Activated CD8-positive, alpha-beta memory T cell treated with anti-CD3 and anti-CD28 coated beads, Interleukin-2, amount 10 ng/mL, durations not matched to agents 7 days and 5 days (primary cell): ENCODE results near the gene XAB2. TPM values are rescaled to one million over a fixed set of nuclear protein-coding genes. Genes with fewer than 3 reads are reported as not detected.
"Not testable (repeated sequence)": the region's sequence is repeated elsewhere in the genome, so short reads cannot be mapped to it uniquely, and the experiment has no call there.

ENCODE experiments used
- ATAC-seq: fragments of 150-1000 bp; cut with Tn5 transposase; one replicate; pipeline ENCODE4 v1.10.0; 2021; ENCODE audit warnings: moderate library complexity
- CTCF ChIA-PET: fragments of 350-600 bp; sonication (Branson Sonifier 250); formaldehyde crosslinking; loops from one replicate; lab custom pipeline; 2021; ENCODE audit warnings: antibody characterized with exemption; lab: Charles Lee
- DNase-seq: peaks from one replicate; pipeline ENCODE4 v3.0.0-alpha.2; 2020
- H3K27ac Mint-ChIP-seq: one replicate; pipeline ENCODE4 v1.8.0; 2021; ENCODE audit warnings: mild to moderate bottlenecking, mixed read lengths
- H3K27me3 Mint-ChIP-seq: one replicate; pipeline ENCODE4 v1.8.0; 2021; ENCODE audit warnings: mixed read lengths
- H3K36me3 Mint-ChIP-seq: one replicate; pipeline ENCODE4 v1.8.0; 2021; ENCODE audit warnings: mild to moderate bottlenecking, mixed read lengths
- H3K4me1 Mint-ChIP-seq: one replicate; pipeline ENCODE4 v1.8.0; 2021; ENCODE audit warnings: mixed read lengths
- H3K4me3 Mint-ChIP-seq: one replicate; pipeline ENCODE4 v1.8.0; 2021; ENCODE audit warnings: mild to moderate bottlenecking, moderate library complexity, mixed read lengths
- H3K9me3 Mint-ChIP-seq: one replicate; pipeline ENCODE4 v1.8.0; 2022; ENCODE audit warnings: low read depth, mixed read lengths
- microRNA-seq: library from miRNA; unstranded; fragments of <30 nt; microRNA quantifications from one replicate; pipeline ENCODE4 v1.2.0, GENCODE V29; 2022
- total RNA-seq, 2 experiments: library from RNA; stranded (reverse); gene quantifications; one replicate each; pipeline ENCODE4 v1.2.3, GENCODE V29; 2021

The XAB2 gene
- total RNA-seq, 2 experiments from 2014 or later: 43.7 to 51.5 TPM

- ATAC-seq (peak; percentile 90), DNase-seq (peak; percentile 44)
- peaks cover 3% of the 10 kb centered on the region for H3K4me1 Mint-ChIP-seq
- no peak within 1 kb of the TSS for H3K27ac Mint-ChIP-seq
- H3K9me3 Mint-ChIP-seq: no peaks in the 10 kb centered on the region
- H3K4me3 Mint-ChIP-seq: peak within 1 kb of the TSS; percentile 40
- H3K36me3 Mint-ChIP-seq: no peaks in the 10 kb centered on the region
- H3K27me3 Mint-ChIP-seq: peaks cover 42% of the 10 kb centered on the region
- CTCF ChIA-PET: interaction anchor here (1.0 to 1.2 kb wide), 2 partner anchors 85 to 219 kb away, joined by 3 read pairs; partner anchors contain the start of gene TRAPPC5
These were observed 33.7 kb downstream of the XAB2 start, which contains the start of gene CAMSAP3 for GRCh38 chr19:7595466-7596133. TSS of gene CAMSAP3 (plus strand) at chr19:7595863. CDS start at chr19:7596003, 140 bp downstream.

DNA sequence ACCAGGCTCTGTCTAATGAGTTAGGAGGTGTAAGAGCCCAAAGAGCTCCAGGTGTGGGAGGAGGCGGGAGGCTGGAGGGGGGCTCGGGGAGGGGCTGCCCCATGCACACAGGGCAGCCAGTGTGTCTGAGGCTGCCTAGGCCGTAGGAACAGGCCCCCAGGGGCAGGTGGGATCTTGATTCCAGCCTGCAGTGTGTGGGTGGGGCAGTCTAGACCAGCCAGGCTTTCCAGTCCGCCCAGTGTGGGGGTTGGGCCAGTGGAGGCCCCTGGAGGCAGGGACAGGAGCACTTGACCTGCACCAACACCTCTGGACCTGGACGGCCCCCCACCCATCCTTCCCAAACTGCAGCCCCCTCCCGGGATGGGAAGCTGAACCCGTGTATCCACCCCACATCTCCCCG is 39.1 kb downstream of the XAB2 start:
- no peak overlapping the region for H3K4me3 Mint-ChIP-seq
- H3K27ac Mint-ChIP-seq: no peak overlapping the region
- no peak for DNase-seq
- no peaks in the 10 kb centered on the region for H3K9me3 Mint-ChIP-seq
- H3K4me1 Mint-ChIP-seq: peaks cover 2% of the 10 kb centered on the region
- CTCF ChIA-PET: no interaction called here
- no peak for ATAC-seq
- peaks cover 19% of the 10 kb centered on the region for H3K27me3 Mint-ChIP-seq
- no peaks in the 10 kb centered on the region for H3K36me3 Mint-ChIP-seq

DNA sequence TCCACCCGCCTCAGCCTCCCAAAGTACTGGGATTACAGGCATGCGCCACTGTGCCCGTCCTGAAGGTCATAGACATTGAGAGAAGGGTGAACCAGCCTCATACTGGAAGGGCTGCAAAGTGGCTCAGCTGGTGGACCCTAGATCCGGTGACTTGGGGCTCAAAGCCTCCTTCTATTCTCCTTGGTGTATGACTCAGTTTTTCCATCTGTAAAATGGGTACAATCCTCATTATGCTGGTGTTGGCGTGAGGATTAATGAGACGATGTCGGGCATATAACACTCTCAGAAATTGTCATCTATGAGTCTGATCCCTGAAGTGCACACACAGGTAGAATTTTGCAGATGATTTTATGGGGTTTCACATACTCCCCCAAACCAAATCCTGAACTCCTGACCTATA is 39.5 kb downstream of the XAB2 start:
- Mint-ChIP-seq H3K27me3 (peaks cover 15% of the 10 kb centered on the region), H3K36me3 (no peaks in the 10 kb centered on the region), H3K4me3 (no peak overlapping the region), H3K4me1 (no peaks in the 10 kb centered on the region), H3K9me3 (no peaks in the 10 kb centered on the region), H3K27ac (no peak overlapping the region)
- CTCF ChIA-PET: no interaction called here
- ATAC-seq: no peak
- DNase-seq: no peak

GRCh38 chr19:7582446-7582845 is 46.9 kb downstream of the XAB2 start:
- Mint-ChIP-seq H3K9me3 (no peaks in the 10 kb centered on the region), H3K4me3 (no peak overlapping the region), H3K36me3 (no peaks in the 10 kb centered on the region), H3K4me1 (no peaks in the 10 kb centered on the region), H3K27me3 (peaks cover 10% of the 10 kb centered on the region), H3K27ac (no peak overlapping the region)
- CTCF ChIA-PET: interaction anchor here (2.1 kb wide), 1 partner anchor 14 kb away, joined by 5 read pairs; no protein-coding TSS in a partner anchor
- DNase-seq (no peak), ATAC-seq (no peak)

DNA sequence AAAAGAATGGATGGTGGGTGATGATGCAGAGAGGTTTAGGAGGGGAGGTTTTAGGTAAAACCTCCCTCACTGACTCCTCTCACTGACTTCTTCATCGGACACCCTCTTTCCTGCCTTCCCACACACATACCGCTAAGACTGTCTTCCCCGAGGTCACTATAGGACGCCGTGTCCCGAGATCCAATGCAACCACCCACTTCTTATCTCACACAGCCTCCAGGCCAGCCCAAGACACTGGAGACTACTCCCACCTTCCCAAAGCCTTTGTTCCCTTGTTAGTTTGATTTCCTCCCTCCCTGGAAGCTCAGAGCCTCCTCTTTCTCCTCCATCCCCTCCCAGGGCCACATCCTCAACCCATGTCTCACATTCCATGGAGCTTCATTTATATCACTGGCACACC is 50.2 kb downstream of the XAB2 start:
- Mint-ChIP-seq H3K9me3 (no peaks in the 10 kb centered on the region), H3K27me3 (peaks cover 15% of the 10 kb centered on the region), H3K36me3 (no peaks in the 10 kb centered on the region), H3K4me1 (no peaks in the 10 kb centered on the region), H3K27ac (no peak overlapping the region), H3K4me3 (no peak overlapping the region)
- CTCF ChIA-PET: interaction anchor here (0.9 to 1.8 kb wide), 3 partner anchors 11 to 102 kb away, joined by 3 to 5 read pairs (median 4); partner anchors contain the start of gene TRAPPC5
- DNase-seq (no peak), ATAC-seq (no peak)

DNA sequence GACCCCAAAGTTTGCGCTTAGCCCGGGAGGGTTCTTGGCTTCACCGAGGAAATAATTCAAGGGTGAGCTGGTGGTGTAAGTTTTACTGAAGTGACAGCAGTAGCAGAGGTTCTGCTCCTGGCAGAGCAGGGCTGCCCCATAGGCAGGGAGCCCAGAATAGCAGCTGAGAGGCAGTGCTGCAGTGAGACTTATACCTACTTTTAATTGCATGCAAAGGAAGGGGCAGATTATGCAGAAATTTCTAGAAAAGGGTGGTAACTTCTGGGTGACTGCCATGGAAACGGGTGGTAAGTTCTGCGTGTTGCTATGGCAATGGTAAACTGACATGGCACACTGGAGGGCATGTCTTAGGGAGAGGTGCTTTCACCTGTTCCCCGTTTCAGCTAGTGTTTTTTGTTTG is 51.2 kb downstream of the XAB2 start:
- no peak overlapping the region for H3K27ac Mint-ChIP-seq
- H3K4me1 Mint-ChIP-seq: no peaks in the 10 kb centered on the region
- CTCF ChIA-PET: interaction anchor here (1.4 kb wide), 1 partner anchor 10 kb away, joined by 6 read pairs; no protein-coding TSS in a partner anchor
- H3K27me3 Mint-ChIP-seq: peaks cover 16% of the 10 kb centered on the region
- H3K4me3 Mint-ChIP-seq: no peak overlapping the region
- H3K9me3 Mint-ChIP-seq: no peaks in the 10 kb centered on the region
- no peaks in the 10 kb centered on the region for H3K36me3 Mint-ChIP-seq
- ATAC-seq: no peak
- DNase-seq: no peak

- DNase-seq, H3K4me1 Mint-ChIP-seq, ATAC-seq, H3K4me3 Mint-ChIP-seq, H3K27ac Mint-ChIP-seq, H3K36me3 Mint-ChIP-seq, H3K9me3 Mint-ChIP-seq: not testable (repeated sequence)
- H3K27me3 Mint-ChIP-seq: peaks cover 16% of the 10 kb centered on the region
- CTCF ChIA-PET: interaction anchor here (0.9 to 1.4 kb wide), 2 partner anchors 9 to 103 kb away, joined by 3 to 6 read pairs; partner anchors contain the start of gene TRAPPC5
These were observed 51.9 kb downstream of the XAB2 start for GRCh38 chr19:7577422-7577821.

- DNase-seq: no peak
- no peaks in the 10 kb centered on the region for H3K9me3 Mint-ChIP-seq
- no peaks in the 10 kb centered on the region for H3K4me1 Mint-ChIP-seq
- no peak overlapping the region for H3K27ac Mint-ChIP-seq
- ATAC-seq: no peak
- CTCF ChIA-PET: no interaction called here
- no peaks in the 10 kb centered on the region for H3K36me3 Mint-ChIP-seq
- H3K27me3 Mint-ChIP-seq: peaks cover 16% of the 10 kb centered on the region
- H3K4me3 Mint-ChIP-seq: no peak overlapping the region
These were observed 53.8 kb downstream of the XAB2 start for GRCh38 chr19:7575434-7576040.

DNA sequence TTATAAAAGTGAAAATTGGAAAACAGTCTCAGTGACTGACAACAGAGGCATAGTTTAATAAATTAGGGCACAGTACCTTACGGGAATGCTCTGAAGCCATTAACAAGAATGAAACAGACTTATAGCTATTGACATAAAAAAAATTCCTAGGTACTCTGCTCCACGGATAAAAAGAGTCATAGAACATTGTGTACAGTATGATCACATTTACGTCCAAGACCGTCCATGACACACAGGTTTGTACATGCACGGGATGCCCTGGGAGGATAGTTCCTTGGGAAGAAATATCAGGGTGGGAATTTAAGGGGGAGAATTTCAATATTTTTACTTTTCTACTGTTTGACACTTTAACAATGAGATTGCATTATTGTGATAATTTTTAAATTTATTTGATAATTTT is 58.6 kb downstream of the XAB2 start:
- no peak for ATAC-seq
- H3K36me3 Mint-ChIP-seq: no peaks in the 10 kb centered on the region
- no peak overlapping the region for H3K27ac Mint-ChIP-seq
- CTCF ChIA-PET: interaction anchor here (1.1 kb wide), 1 partner anchor 212 kb away, joined by 3 read pairs; no protein-coding TSS in a partner anchor
- no peak overlapping the region for H3K4me3 Mint-ChIP-seq
- H3K9me3 Mint-ChIP-seq: no peaks in the 10 kb centered on the region
- H3K4me1 Mint-ChIP-seq: peaks cover 2% of the 10 kb centered on the region
- peaks cover 3% of the 10 kb centered on the region for H3K27me3 Mint-ChIP-seq
- DNase-seq: no peak

Small RNA genes within 50 kb of the gene (microRNA-seq; reads per million reads assigned to microRNA genes)
- gene MIR6792: not detected

Other genes with a start within 250 kb of the XAB2 start
- 1 to 10 TPM in 1 of 2 experiments, under 1 TPM in 1; 0.58 to 1.9 TPM for gene PEX11G, start 140.5 kb downstream of the XAB2 start, total RNA-seq
- gene ZNF358, start 113.4 kb downstream of the XAB2 start, total RNA-seq: 10 to 100 TPM in 1 of 2 experiments, 1 to 10 TPM in 1; 8.9 to 11.3 TPM
- gene MCOLN1, start 106.9 kb downstream of the XAB2 start, total RNA-seq: 10 to 100 TPM; 15.8 to 20.7 TPM
- gene PNPLA6, start 93.8 kb downstream of the XAB2 start, total RNA-seq: 100 to 1,000 TPM; 160 to 184 TPM
- gene CAMSAP3, start 33.7 kb downstream of the XAB2 start, total RNA-seq: under 1 TPM; 0.15 to 0.30 TPM
- 100 to 1,000 TPM; 132 to 163 TPM for gene PET100, start 248 bp upstream of the XAB2 start, total RNA-seq
- under 1 TPM; 0.56 to 0.99 TPM for gene PCP2, start 4.2 kb upstream of the XAB2 start, total RNA-seq
- gene STXBP2, start 7.6 kb upstream of the XAB2 start, total RNA-seq: 100 to 1,000 TPM; 132 to 158 TPM
- gene RETN, start 39.5 kb upstream of the XAB2 start, total RNA-seq: not detected
- gene MCEMP1, start 47.5 kb upstream of the XAB2 start, total RNA-seq: not detected
- gene TRAPPC5, start 51.3 kb upstream of the XAB2 start, total RNA-seq: 10 to 100 TPM; 80.1 to 91.0 TPM
- gene FCER2, start 72.6 kb upstream of the XAB2 start, total RNA-seq: under 1 TPM in 1 of 2 experiments, not detected in 1; 0.23 TPM
- not detected for gene CLEC4G, start 102.6 kb upstream of the XAB2 start, total RNA-seq
- not detected for gene CD209, start 118.0 kb upstream of the XAB2 start, total RNA-seq
- not detected for gene CLEC4M, start 133.7 kb upstream of the XAB2 start, total RNA-seq
- 1 to 10 TPM; 6.0 to 6.1 TPM for gene EVI5L, start 200.7 kb upstream of the XAB2 start, total RNA-seq
- gene PRR36, start 244.8 kb upstream of the XAB2 start, total RNA-seq: under 1 TPM in 1 of 2 experiments, not detected in 1; 0.06 TPM